HEK293 (cell line): ENCODE results near the gene BORCS6.

Experiments used
- MEIS1 ChIP-seq: sonication (generic); formaldehyde crosslinking; IDR thresholded peaks from 2 replicates; pipeline ENCODE4 v1.8.1; 2022; ENCODE audit warnings: missing genetic modification reagents, mild to moderate bottlenecking, borderline replicate concordance
- MZF1 ChIP-seq: fragments of 450-650 bp; formaldehyde crosslinking; IDR thresholded peaks from 2 replicates; pipeline ENCODE4 v1.5.1; 2017; ENCODE audit warnings: missing biosample characterization, missing genetic modification characterization, borderline replicate concordance
- TCF7L2 ChIP-seq: IDR thresholded peaks from 2 replicates; pipeline ENCODE4 v1.6.1; 2011; ENCODE audit warnings: low read depth, mild to moderate bottlenecking, inconsistent platforms, low read length, moderate library complexity, borderline replicate concordance
- TRIM28 ChIP-seq: IDR thresholded peaks from 2 replicates; pipeline ENCODE4 v1.6.1; 2011; ENCODE audit warnings: low read length, control low read depth, borderline replicate concordance
- ZFP41 ChIP-seq: fragments of 450-650 bp; formaldehyde crosslinking; IDR thresholded peaks from 2 replicates; pipeline ENCODE4 v1.5.1; 2016; ENCODE audit warnings: missing biosample characterization, missing genetic modification characterization, borderline replicate concordance
- ZNF266 ChIP-seq: fragments of 450-650 bp; formaldehyde crosslinking; IDR thresholded peaks from 2 replicates; pipeline ENCODE4 v1.5.1; 2016; ENCODE audit warnings: missing biosample characterization, missing genetic modification characterization, low read depth
- ZNF354C ChIP-seq: fragments of 450-650 bp; formaldehyde crosslinking; IDR thresholded peaks from 2 replicates; pipeline ENCODE4 v1.5.1; 2016; ENCODE audit warnings: missing biosample characterization, missing genetic modification characterization, low read depth, borderline replicate concordance
- ZNF37A ChIP-seq: fragments of 450-650 bp; IDR thresholded peaks from 2 replicates; pipeline ENCODE4 v1.5.1; 2018; ENCODE audit warnings: missing biosample characterization, missing genetic modification characterization
- ZSCAN30 ChIP-seq: fragments of 450-650 bp; IDR thresholded peaks from 2 replicates; pipeline ENCODE4 v1.5.1; 2018; ENCODE audit warnings: missing biosample characterization, mild to moderate bottlenecking, missing genetic modification characterization, moderate library complexity
- TF ChIP-seq, protein P1 (sequence below): fragments of 450-650 bp; formaldehyde crosslinking; IDR thresholded peaks from 2 replicates; pipeline ENCODE4 v1.5.1; 2016; ENCODE audit warnings: missing biosample characterization, missing genetic modification characterization
- TF ChIP-seq, protein P2 (sequence below): fragments of 450-650 bp; formaldehyde crosslinking; IDR thresholded peaks from 2 replicates; pipeline ENCODE4 v1.5.1; 2016; ENCODE audit warnings: missing biosample characterization, missing genetic modification characterization
- TF ChIP-seq, protein P3 (sequence below): fragments of 450-650 bp; formaldehyde crosslinking; IDR thresholded peaks from 2 replicates; pipeline ENCODE4 v1.5.1; 2016; ENCODE audit warnings: missing biosample characterization, missing genetic modification characterization

DNA sequence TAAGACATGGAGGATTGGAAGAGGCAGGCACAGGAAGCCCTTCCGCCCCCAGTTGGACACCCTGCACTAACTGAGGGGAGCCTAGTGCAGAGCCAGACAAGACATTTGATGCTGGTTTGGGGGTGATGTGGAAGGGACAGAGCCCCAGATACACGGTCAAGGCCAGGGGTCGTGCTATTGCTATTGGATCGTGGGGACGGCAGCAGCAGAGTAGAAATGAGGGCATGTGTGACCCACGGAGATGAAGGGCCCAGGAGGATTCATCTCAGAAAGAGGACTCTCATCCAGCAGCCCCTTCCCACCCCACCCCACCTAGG, 25.2 kb downstream of the BORCS6 start:
- TF ChIP-seq ZNF354C (tag by site-specific recombination), result no peak
- TF ChIP-seq, protein P1, sequence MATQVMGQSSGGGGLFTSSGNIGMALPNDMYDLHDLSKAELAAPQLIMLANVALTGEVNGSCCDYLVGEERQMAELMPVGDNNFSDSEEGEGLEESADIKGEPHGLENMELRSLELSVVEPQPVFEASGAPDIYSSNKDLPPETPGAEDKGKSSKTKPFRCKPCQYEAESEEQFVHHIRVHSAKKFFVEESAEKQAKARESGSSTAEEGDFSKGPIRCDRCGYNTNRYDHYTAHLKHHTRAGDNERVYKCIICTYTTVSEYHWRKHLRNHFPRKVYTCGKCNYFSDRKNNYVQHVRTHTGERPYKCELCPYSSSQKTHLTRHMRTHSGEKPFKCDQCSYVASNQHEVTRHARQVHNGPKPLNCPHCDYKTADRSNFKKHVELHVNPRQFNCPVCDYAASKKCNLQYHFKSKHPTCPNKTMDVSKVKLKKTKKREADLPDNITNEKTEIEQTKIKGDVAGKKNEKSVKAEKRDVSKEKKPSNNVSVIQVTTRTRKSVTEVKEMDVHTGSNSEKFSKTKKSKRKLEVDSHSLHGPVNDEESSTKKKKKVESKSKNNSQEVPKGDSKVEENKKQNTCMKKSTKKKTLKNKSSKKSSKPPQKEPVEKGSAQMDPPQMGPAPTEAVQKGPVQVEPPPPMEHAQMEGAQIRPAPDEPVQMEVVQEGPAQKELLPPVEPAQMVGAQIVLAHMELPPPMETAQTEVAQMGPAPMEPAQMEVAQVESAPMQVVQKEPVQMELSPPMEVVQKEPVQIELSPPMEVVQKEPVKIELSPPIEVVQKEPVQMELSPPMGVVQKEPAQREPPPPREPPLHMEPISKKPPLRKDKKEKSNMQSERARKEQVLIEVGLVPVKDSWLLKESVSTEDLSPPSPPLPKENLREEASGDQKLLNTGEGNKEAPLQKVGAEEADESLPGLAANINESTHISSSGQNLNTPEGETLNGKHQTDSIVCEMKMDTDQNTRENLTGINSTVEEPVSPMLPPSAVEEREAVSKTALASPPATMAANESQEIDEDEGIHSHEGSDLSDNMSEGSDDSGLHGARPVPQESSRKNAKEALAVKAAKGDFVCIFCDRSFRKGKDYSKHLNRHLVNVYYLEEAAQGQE (tag by site-specific recombination), result no peak
- TF ChIP-seq ZNF37A, result no peak
- no peak for TF ChIP-seq ZFP41 (tag by site-specific recombination)
- TF ChIP-seq, protein P2, sequence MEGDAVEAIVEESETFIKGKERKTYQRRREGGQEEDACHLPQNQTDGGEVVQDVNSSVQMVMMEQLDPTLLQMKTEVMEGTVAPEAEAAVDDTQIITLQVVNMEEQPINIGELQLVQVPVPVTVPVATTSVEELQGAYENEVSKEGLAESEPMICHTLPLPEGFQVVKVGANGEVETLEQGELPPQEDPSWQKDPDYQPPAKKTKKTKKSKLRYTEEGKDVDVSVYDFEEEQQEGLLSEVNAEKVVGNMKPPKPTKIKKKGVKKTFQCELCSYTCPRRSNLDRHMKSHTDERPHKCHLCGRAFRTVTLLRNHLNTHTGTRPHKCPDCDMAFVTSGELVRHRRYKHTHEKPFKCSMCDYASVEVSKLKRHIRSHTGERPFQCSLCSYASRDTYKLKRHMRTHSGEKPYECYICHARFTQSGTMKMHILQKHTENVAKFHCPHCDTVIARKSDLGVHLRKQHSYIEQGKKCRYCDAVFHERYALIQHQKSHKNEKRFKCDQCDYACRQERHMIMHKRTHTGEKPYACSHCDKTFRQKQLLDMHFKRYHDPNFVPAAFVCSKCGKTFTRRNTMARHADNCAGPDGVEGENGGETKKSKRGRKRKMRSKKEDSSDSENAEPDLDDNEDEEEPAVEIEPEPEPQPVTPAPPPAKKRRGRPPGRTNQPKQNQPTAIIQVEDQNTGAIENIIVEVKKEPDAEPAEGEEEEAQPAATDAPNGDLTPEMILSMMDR (tag by site-specific recombination), result no peak
- TF ChIP-seq TRIM28, result no peak
- no peak for TF ChIP-seq TCF7L2
- no peak for TF ChIP-seq ZNF266 (tag by site-specific recombination)
- TF ChIP-seq MZF1 (tag by site-specific recombination), result no peak
- TF ChIP-seq, protein P3, sequence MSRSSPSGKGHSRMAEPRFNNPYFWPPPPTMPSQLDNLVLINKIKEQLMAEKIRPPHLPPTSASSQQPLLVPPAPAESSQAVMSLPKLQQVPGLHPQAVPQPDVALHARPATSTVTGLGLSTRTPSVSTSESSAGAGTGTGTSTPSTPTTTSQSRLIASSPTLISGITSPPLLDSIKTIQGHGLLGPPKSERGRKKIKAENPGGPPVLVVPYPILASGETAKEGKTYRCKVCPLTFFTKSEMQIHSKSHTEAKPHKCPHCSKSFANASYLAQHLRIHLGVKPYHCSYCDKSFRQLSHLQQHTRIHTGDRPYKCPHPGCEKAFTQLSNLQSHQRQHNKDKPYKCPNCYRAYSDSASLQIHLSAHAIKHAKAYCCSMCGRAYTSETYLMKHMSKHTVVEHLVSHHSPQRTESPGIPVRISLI (tag by site-specific recombination), result no peak
- TF ChIP-seq MEIS1 (CRISPR knock-in tag), result no peak
- no peak for TF ChIP-seq ZSCAN30 (tag by site-specific recombination)
